Activated CD4-positive, alpha-beta T cell treated with anti-CD3 and anti-CD28 coated beads, Interleukin-10, Interleukin-2, amounts not matched to agents 100 ng/mL and 50 ng/mL, durations not matched to agents 16 hours and 8 hours (primary cell): Measurements from ENCODE around the gene RDX.
"Not testable (repeated sequence)": the region's sequence is repeated elsewhere in the genome, so short reads cannot be mapped to it uniquely, and the experiment has no call there.

Source experiments
- DNase-seq: peaks from one replicate; pipeline ENCODE4 v3.0.0-alpha.2; 2020

RDX gene

GRCh38 chr11:110199184-110199981 lies 97.0 kb downstream of the RDX start:
- no peak for DNase-seq

- no peak for DNase-seq
Observed at GRCh38 chr11:110198031-110198729, 98.2 kb downstream of the RDX start.

GRCh38 chr11:110196884-110197420 lies 99.5 kb downstream of the RDX start:
- DNase-seq, result no peak

- DNase-seq, result no peak
Observed at GRCh38 chr11:110196241-110196754, 100.1 kb downstream of the RDX start.

- not testable (repeated sequence) for DNase-seq
Observed at GRCh38 chr11:110194211-110194766, 102.1 kb downstream of the RDX start.

GRCh38 chr11:110192604-110193282 lies 103.7 kb downstream of the RDX start:
- DNase-seq, result peak; percentile 26

GRCh38 chr11:110190885-110191284 lies 105.5 kb downstream of the RDX start:
- no peak for DNase-seq

- DNase-seq, result no peak
Observed at GRCh38 chr11:110187731-110188130, 108.7 kb downstream of the RDX start.

GRCh38 chr11:110186867-110187266 lies 109.5 kb downstream of the RDX start:
- no peak for DNase-seq

- no peak for DNase-seq
Observed at GRCh38 chr11:110186456-110186855, 110.0 kb downstream of the RDX start.

- no peak for DNase-seq
Observed at GRCh38 chr11:110185599-110185998, 110.8 kb downstream of the RDX start.

GRCh38 chr11:110185121-110185591 lies 111.3 kb downstream of the RDX start:
- DNase-seq, result no peak

- no peak for DNase-seq
Observed at GRCh38 chr11:110184456-110184855, 112.0 kb downstream of the RDX start.

GRCh38 chr11:110182886-110183285 lies 113.5 kb downstream of the RDX start:
- DNase-seq, result peak; percentile 43

GRCh38 chr11:110179064-110179463 lies 117.3 kb downstream of the RDX start:
- DNase-seq, result no peak

- no peak for DNase-seq
Observed at GRCh38 chr11:110177086-110177456, 119.3 kb downstream of the RDX start.

GRCh38 chr11:110176366-110177085 lies 119.9 kb downstream of the RDX start:
- DNase-seq, result no peak

- DNase-seq, result no peak
Observed at GRCh38 chr11:110174645-110175310, 121.6 kb downstream of the RDX start.

GRCh38 chr11:110173811-110174644 lies 122.4 kb downstream of the RDX start:
- DNase-seq, result peak; percentile 66

- no peak for DNase-seq
Observed at GRCh38 chr11:110172468-110173065, 123.8 kb downstream of the RDX start.
